ENCODE measurements around the gene PAX1. TPM values are rescaled to one million over a fixed set of nuclear protein-coding genes. Genes with fewer than 3 reads are reported as not detected.
A peak's percentile ranks its signal among the peaks of the same experiment; 100 is the strongest.

Gene PAX1
- total RNA-seq, 1 donor from 2014 or later: 2.7 TPM

DNA sequence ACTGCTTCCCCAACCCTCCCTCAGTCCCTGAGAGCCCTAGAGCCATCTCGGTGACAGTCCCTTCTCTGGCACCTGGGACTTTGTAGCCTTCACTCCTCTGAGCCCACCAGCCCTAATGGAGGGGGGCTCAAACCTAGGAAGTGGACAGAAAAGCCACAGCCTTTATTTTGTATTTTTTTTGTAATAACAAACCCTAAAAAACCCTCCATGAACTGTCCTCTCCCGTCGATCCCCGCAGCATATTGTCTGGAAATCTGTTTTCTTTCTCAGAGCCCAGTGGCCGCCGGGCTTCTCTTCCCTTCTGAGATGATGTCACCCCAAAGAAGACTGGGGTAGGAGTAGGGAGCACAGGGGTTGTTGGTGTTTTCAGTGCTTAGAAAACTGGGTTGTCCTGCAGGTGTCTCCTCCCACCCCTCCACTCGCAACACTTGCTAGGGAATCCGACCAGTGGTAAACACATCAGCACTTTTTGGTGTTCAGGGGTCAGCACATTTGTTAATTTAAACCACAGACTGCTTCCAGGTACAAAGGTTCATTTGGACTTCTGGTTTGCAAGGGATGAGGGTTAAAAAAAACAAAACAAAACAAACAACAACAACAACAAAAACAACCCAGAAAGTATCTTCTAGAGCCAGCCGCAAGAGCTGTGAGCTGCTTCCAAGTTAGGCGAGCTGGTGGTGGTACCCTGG is 9.9 kb downstream of the PAX1 start:
- Mint-ChIP-seq H3K4me1 (ENCODE audit: unreplicated experiment) (no peaks in the 10 kb centered on the region), H3K36me3 (no peaks in the 10 kb centered on the region), H3K27ac (no peak overlapping the region), H3K9me3 (no peaks in the 10 kb centered on the region), H3K27me3 (peaks cover 91% of the 10 kb centered on the region), H3K4me3 (peak overlapping the region; percentile 29)
- no peak for DNase-seq (ENCODE audit: extremely low spot score, unreplicated experiment)
- TF ChIP-seq, protein P1, sequence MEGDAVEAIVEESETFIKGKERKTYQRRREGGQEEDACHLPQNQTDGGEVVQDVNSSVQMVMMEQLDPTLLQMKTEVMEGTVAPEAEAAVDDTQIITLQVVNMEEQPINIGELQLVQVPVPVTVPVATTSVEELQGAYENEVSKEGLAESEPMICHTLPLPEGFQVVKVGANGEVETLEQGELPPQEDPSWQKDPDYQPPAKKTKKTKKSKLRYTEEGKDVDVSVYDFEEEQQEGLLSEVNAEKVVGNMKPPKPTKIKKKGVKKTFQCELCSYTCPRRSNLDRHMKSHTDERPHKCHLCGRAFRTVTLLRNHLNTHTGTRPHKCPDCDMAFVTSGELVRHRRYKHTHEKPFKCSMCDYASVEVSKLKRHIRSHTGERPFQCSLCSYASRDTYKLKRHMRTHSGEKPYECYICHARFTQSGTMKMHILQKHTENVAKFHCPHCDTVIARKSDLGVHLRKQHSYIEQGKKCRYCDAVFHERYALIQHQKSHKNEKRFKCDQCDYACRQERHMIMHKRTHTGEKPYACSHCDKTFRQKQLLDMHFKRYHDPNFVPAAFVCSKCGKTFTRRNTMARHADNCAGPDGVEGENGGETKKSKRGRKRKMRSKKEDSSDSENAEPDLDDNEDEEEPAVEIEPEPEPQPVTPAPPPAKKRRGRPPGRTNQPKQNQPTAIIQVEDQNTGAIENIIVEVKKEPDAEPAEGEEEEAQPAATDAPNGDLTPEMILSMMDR (conservative IDR thresholded peaks at IDR 0.05): no peak

DNA sequence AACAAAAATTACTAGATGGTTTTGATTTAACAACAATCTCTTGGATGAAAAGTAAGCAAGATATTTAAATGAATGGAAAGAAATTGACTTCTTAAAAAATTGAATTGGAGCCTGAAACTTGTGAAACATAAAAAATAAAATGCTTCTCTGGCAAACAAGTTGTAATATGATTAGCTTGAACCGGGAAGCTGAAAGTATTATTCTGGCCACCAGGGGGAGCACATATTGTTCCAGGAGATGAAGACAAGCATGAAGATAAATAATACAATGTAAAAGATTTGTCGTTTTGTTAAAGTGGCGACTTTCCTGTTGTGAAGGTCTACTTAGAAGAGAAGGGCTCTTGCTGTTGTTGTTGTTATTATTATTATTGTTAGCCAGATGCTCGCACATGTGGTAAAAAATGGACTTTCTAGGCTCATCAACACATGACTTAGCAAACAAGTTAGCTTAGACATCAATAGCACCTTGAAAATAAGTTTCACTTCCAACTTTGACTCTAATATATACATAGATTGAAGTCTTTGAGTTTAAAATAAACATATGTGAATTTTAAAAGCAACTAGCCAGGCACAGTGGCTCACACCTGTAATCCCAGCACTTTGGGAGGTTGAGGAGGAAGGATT is 14.2 kb downstream of the PAX1 start:
- Mint-ChIP-seq H3K36me3 (no peaks in the 10 kb centered on the region), H3K9me3 (no peaks in the 10 kb centered on the region), H3K27ac (no peak overlapping the region), H3K27me3 (peaks cover 52% of the 10 kb centered on the region), H3K4me3 (no peak overlapping the region), H3K4me1 (ENCODE audit: unreplicated experiment) (no peaks in the 10 kb centered on the region)
- no peak for DNase-seq (ENCODE audit: extremely low spot score, unreplicated experiment)
- TF ChIP-seq, protein P1 (conservative IDR thresholded peaks at IDR 0.05): peak; percentile 95

DNA sequence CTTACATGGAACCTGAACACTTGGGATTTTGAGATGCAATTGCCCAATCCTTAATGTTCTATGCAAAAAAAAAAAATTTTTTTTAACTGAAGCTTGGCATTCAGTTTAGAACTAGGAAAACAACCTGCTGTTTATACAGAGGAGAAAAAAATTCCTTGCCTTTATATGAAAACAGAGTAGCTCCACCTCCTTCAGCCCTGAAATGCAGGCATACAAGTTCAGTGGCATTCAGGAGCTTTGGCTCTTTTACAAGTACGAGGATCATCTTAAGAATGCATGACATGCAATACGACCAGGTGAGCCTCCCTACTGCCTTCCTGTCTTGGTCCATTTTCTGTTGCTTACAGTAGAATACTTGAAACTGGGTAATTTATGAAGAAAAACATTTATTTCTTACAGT is 20.4 kb downstream of the PAX1 start:
- TF ChIP-seq, protein P1 (conservative IDR thresholded peaks at IDR 0.05): no peak
- no peaks in the 10 kb centered on the region for H3K4me1 Mint-ChIP-seq (ENCODE audit: unreplicated experiment)
- no peaks in the 10 kb centered on the region for H3K9me3 Mint-ChIP-seq
- no peak for DNase-seq (ENCODE audit: extremely low spot score, unreplicated experiment)
- H3K27me3 Mint-ChIP-seq: peaks cover 3% of the 10 kb centered on the region
- no peak overlapping the region for H3K4me3 Mint-ChIP-seq
- H3K36me3 Mint-ChIP-seq: no peaks in the 10 kb centered on the region
- peak overlapping the region; percentile 89 for H3K27ac Mint-ChIP-seq

DNA sequence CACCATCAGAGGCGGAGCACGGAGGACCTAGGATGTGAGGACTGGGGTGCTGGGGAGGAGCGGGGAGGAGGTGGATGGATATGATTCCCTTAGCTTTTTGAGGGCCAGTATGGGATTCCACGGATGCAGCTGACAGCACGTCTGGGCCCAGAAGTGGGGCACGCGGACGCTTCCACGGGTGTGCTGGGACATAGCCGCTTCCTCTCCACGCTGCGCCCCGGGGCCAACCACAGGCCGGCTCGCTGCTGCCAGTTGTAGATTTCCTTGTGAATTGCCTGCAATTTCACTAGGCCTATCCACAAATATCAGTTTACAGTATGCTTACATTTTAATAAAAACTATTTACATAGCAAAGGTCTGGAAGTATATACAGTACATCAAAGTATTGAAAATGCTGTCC is 23.9 kb downstream of the PAX1 start:
- no peak for DNase-seq (ENCODE audit: extremely low spot score, unreplicated experiment)
- Mint-ChIP-seq H3K36me3 (no peaks in the 10 kb centered on the region), H3K9me3 (no peaks in the 10 kb centered on the region), H3K27me3 (peaks cover under 1% of the 10 kb centered on the region), H3K4me3 (no peak overlapping the region), H3K27ac (no peak overlapping the region), H3K4me1 (ENCODE audit: unreplicated experiment) (no peaks in the 10 kb centered on the region)
- TF ChIP-seq, protein P1 (conservative IDR thresholded peaks at IDR 0.05): no peak

DNA sequence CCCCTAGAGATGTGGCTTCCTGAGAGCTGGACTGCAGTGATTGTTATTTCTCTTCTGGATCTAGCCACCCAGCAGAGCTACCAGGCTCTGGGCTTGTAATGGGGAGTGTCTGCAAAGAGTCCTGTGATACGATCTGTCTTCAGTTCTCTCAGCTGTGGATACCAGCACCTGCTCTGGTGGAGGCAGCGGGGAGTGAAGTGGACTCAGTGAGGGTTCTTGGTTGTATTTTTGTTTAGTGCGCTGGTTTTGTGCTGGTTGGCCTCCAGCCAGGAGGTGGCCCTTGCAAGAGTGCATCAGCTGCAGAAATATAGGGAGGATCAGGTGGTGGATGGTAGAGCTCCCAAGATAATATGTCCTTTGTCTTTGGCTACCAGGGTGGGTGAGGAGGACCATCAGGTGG is 33.7 kb downstream of the PAX1 start:
- TF ChIP-seq, protein P1 (conservative IDR thresholded peaks at IDR 0.05): no peak

More for the DNA sequence above, 33.7 kb downstream of the PAX1 start:
- no peak for DNase-seq (ENCODE audit: extremely low spot score, unreplicated experiment)
- H3K9me3 Mint-ChIP-seq: no peaks in the 10 kb centered on the region
- H3K27ac Mint-ChIP-seq: no peak overlapping the region
- no peak overlapping the region for H3K4me3 Mint-ChIP-seq
- H3K4me1 Mint-ChIP-seq (ENCODE audit: unreplicated experiment): no peaks in the 10 kb centered on the region
- H3K36me3 Mint-ChIP-seq: no peaks in the 10 kb centered on the region
- peaks cover 4% of the 10 kb centered on the region for H3K27me3 Mint-ChIP-seq
